Astrocyte of the spinal cord (primary cell): ENCODE results near the gene GIMAP2.
"Not testable (repeated sequence)": the region's sequence is repeated elsewhere in the genome, so short reads cannot be mapped to it uniquely, and the experiment has no call there.

ENCODE experiments used
- DNase-seq: peaks from one replicate; pipeline ENCODE4 v3.0.0; 2011; ENCODE audit warnings: low read depth, low spot score
- H3K4me3 ChIP-seq: 2 replicates; pipeline ENCODE4 v1.5.1; 2011; ENCODE audit warnings: low read depth, mild to moderate bottlenecking, low read length, moderate library complexity
- CTCF ChIP-seq: IDR thresholded peaks from 2 replicates; pipeline ENCODE4 v1.5.1; 2012; ENCODE audit warnings: low read depth, mild to moderate bottlenecking, low read length, inconsistent platforms
- in situ Hi-C: cut with HindIII; loops from 2 replicates; pipeline ENCODE4 v1.10.0; 2017; ENCODE audit warnings: low sequenced_read_pairs

GIMAP2 gene

GRCh38 chr7:150665896-150666295, 19.6 kb upstream of the GIMAP2 start:
- no peak for TF ChIP-seq CTCF
- in situ Hi-C loops = no loop called here
- no peak for DNase-seq

GRCh38 chr7:150666412-150666811, 19.1 kb upstream of the GIMAP2 start:
- no peak for TF ChIP-seq CTCF
- in situ Hi-C loops = no loop called here
- DNase-seq = no peak
- H3K4me3 ChIP-seq = no peak overlapping the region

More at GRCh38 chr7:150665896-150666295, 19.6 kb upstream of the GIMAP2 start:
- H3K4me3 ChIP-seq = no peak overlapping the region

- TF ChIP-seq CTCF = no peak
- no peak for DNase-seq
- in situ Hi-C loops = no loop called here
- no peak overlapping the region for H3K4me3 ChIP-seq
Measured at GRCh38 chr7:150668472-150668911, 17.0 kb upstream of the GIMAP2 start.

- no peak overlapping the region for H3K4me3 ChIP-seq
- in situ Hi-C loops = no loop called here
- DNase-seq = no peak
Measured at GRCh38 chr7:150668977-150669376, 16.5 kb upstream of the GIMAP2 start.

GRCh38 chr7:150671798-150672585, 13.5 kb upstream of the GIMAP2 start:
- in situ Hi-C loops, H3K4me3 ChIP-seq, DNase-seq: not testable (repeated sequence)

More at GRCh38 chr7:150668977-150669376, 16.5 kb upstream of the GIMAP2 start:
- no peak for TF ChIP-seq CTCF

GRCh38 chr7:150675714-150676113, 9.8 kb upstream of the GIMAP2 start:
- no peak for DNase-seq
- in situ Hi-C loops = no loop called here
- no peak overlapping the region for H3K4me3 ChIP-seq
- no peak for TF ChIP-seq CTCF

GRCh38 chr7:150676276-150676675, 9.2 kb upstream of the GIMAP2 start:
- DNase-seq, H3K4me3 ChIP-seq, in situ Hi-C loops: not testable (repeated sequence)

GRCh38 chr7:150676854-150677253, 8.7 kb upstream of the GIMAP2 start:
- in situ Hi-C loops, H3K4me3 ChIP-seq, DNase-seq: not testable (repeated sequence)

GRCh38 chr7:150678601-150679000, 6.9 kb upstream of the GIMAP2 start:
- in situ Hi-C loops, DNase-seq: not testable (repeated sequence)

GRCh38 chr7:150680364-150680763, 5.1 kb upstream of the GIMAP2 start:
- DNase-seq, in situ Hi-C loops, H3K4me3 ChIP-seq: not testable (repeated sequence)

More at GRCh38 chr7:150678601-150679000, 6.9 kb upstream of the GIMAP2 start:
- H3K4me3 ChIP-seq = not testable (repeated sequence)
